ENCODE results near the gene C12orf75.
A peak's percentile ranks its signal among the peaks of the same experiment; 100 is the strongest.

C12orf75 gene

DNA sequence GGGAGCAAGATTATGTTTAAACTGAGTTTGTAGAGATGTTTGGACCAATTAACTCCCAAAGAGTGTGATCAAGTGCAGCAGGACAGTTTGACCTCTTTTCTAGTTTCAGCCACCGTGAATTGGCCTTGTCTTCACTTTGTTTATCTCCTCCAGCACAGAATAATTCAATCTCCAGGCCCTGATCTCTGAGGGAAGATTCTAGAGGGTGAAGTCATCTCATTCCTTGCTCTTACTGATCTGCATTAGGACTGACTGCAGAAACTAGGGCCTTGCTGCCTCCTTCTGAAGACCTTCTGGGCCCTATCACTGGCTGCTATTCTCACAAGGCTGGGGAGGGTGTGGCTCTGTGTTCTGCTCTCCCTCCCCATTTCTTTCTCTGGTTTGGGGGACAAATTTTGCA is 29.4 kb downstream of the C12orf75 start:
- no peaks in the 10 kb centered on the region for H3K4me1 ChIP-seq (ENCODE audit: control insufficient read depth in 5 of 5, insufficient read depth in 5 of 5, low read length in 5 of 5)
- H3K9me3 ChIP-seq (ENCODE audit: control insufficient read depth in 5 of 5, low read length in 5 of 5), result no peaks in the 10 kb centered on the region
- no peak overlapping the region for H3K4me3 ChIP-seq (ENCODE audit: low read depth in 1 of 5, low read length in 5 of 5)
- H3K27ac ChIP-seq (ENCODE audit: low read depth, low read length), result no peak overlapping the region
- no peak overlapping the region for H3K9ac ChIP-seq (ENCODE audit: low read length in 5 of 5)
- H3K36me3 ChIP-seq (ENCODE audit: control insufficient read depth in 5 of 5, insufficient read depth in 5 of 5, low read length in 5 of 5), result no peaks in the 10 kb centered on the region
- H3K27me3 ChIP-seq (ENCODE audit: control insufficient read depth in 5 of 5, insufficient read depth in 4 of 5, low read length in 5 of 5), result no peaks in the 10 kb centered on the region

DNA sequence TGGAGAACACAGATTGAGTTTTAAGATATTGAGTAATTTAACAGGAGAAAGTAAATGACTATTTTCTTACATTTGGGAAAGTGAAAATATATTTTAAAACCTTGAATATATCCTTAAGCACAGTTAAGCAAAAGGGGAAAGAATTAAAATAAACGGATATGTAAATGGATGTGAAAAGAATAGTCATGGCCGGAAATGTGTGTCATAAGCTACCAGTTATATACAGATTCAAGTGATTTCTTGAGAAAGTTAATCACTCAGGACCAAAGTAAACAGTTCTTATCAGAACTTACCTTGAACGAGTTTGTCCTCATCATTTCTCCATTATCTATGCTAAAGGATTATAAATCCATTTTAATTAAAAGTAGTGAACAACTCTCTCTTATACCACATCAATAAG is 33.4 kb downstream of the C12orf75 start:
- H3K27ac ChIP-seq (ENCODE audit: low read depth, low read length), result no peak overlapping the region
- H3K4me3 ChIP-seq (ENCODE audit: low read depth in 1 of 5, low read length in 5 of 5), result no peak overlapping the region
- no peaks in the 10 kb centered on the region for H3K36me3 ChIP-seq (ENCODE audit: control insufficient read depth in 5 of 5, insufficient read depth in 5 of 5, low read length in 5 of 5)

DNA sequence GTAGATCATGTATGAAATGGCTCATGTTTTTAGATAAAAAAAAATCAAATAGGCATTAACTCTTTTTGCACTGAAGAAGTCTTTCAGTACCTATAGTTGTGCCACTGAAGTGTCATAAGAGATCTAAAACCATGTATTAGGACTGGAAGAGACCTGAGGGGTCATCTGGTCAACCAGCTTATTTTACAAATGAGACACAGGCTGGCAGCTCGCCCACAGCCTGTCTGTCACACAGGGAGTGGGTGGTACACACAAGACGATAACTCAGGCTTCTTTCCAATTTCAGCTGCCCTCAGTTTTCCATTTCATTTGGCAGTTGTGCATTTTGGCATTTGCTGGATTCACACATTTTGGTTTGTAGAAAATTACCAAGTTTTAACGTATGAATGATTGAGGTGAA is 34.7 kb downstream of the C12orf75 start:
- H3K27me3 ChIP-seq (ENCODE audit: control insufficient read depth in 5 of 5, insufficient read depth in 4 of 5, low read length in 5 of 5), result no peaks in the 10 kb centered on the region
- H3K4me1 ChIP-seq (ENCODE audit: control insufficient read depth in 5 of 5, insufficient read depth in 5 of 5, low read length in 5 of 5), result no peaks in the 10 kb centered on the region
- no peaks in the 10 kb centered on the region for H3K9me3 ChIP-seq (ENCODE audit: control insufficient read depth in 5 of 5, low read length in 5 of 5)
- H3K9ac ChIP-seq (ENCODE audit: low read length in 5 of 5), result no peak overlapping the region
- H3K36me3 ChIP-seq (ENCODE audit: control insufficient read depth in 5 of 5, insufficient read depth in 5 of 5, low read length in 5 of 5), result no peaks in the 10 kb centered on the region
- H3K27ac ChIP-seq (ENCODE audit: low read depth, low read length), result no peak overlapping the region
- no peak overlapping the region for H3K4me3 ChIP-seq (ENCODE audit: low read depth in 1 of 5, low read length in 5 of 5)

More for the DNA sequence above, 33.4 kb downstream of the C12orf75 start:
- Histone ChIP-seq H3K27me3 (ENCODE audit: control insufficient read depth in 5 of 5, insufficient read depth in 4 of 5, low read length in 5 of 5) (no peaks in the 10 kb centered on the region), H3K9ac (ENCODE audit: low read length in 5 of 5) (no peak overlapping the region), H3K9me3 (ENCODE audit: control insufficient read depth in 5 of 5, low read length in 5 of 5) (no peaks in the 10 kb centered on the region), H3K4me1 (ENCODE audit: control insufficient read depth in 5 of 5, insufficient read depth in 5 of 5, low read length in 5 of 5) (no peaks in the 10 kb centered on the region)

DNA sequence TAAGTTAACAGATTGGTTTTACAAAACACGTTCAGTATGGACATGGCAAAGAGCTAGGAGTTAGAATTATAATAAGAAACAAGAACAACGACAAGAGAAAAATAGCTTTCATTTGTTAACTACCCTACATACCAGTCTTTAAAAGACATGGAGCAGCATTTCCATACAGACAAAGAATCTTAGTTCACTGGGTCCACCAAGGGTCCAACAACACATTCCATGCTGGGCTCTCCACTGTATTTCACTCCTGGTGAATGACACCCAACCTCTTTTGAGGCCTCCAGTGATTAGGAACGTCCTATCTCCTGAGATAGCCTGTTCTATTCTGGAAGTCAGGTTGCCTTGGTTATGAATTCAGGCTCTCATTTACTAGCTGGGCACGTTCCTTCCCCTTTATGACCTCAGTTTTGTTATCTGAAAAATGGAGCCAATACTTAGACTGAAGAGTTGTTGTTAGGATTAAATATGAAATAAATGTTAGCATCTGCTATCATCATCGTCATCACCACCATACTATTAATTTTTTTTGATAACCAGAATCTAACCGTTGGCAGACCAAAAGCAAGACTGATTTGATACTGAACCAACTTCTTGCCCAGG is 37.7 kb downstream of the C12orf75 start:
- Histone ChIP-seq H3K27me3 (ENCODE audit: control insufficient read depth in 5 of 5, insufficient read depth in 4 of 5, low read length in 5 of 5) (no peaks in the 10 kb centered on the region), H3K4me1 (ENCODE audit: control insufficient read depth in 5 of 5, insufficient read depth in 5 of 5, low read length in 5 of 5) (no peaks in the 10 kb centered on the region), H3K4me3 (ENCODE audit: low read depth in 1 of 5, low read length in 5 of 5) (no peak overlapping the region), H3K36me3 (ENCODE audit: control insufficient read depth in 5 of 5, insufficient read depth in 5 of 5, low read length in 5 of 5) (no peaks in the 10 kb centered on the region), H3K9me3 (ENCODE audit: control insufficient read depth in 5 of 5, low read length in 5 of 5) (no peaks in the 10 kb centered on the region), H3K27ac (ENCODE audit: low read depth, low read length) (no peak overlapping the region), H3K9ac (ENCODE audit: low read length in 5 of 5) (no peak overlapping the region)

DNA sequence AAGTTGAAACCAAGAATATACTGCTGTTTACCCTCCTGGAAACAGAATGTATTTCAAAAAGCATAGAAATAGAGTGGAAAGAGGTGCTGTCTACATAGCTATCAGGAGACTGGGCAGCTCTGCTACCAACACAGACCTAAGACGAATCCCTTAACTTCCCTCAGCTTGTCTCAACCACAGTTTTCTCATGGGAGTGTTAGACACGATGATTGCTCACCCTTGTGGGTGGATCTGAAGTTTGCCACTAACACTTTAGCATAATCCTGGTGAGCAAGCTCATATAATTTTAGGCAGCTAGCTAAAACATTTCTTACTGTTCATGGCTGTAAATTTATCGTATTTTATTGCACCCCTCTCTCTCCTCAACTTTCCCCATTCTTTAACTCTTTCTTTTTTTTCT is 38.5 kb downstream of the C12orf75 start:
- Histone ChIP-seq H3K4me1 (ENCODE audit: control insufficient read depth in 5 of 5, insufficient read depth in 5 of 5, low read length in 5 of 5) (no peaks in the 10 kb centered on the region), H3K27ac (ENCODE audit: low read depth, low read length) (no peak overlapping the region), H3K36me3 (ENCODE audit: control insufficient read depth in 5 of 5, insufficient read depth in 5 of 5, low read length in 5 of 5) (no peaks in the 10 kb centered on the region), H3K27me3 (ENCODE audit: control insufficient read depth in 5 of 5, insufficient read depth in 4 of 5, low read length in 5 of 5) (no peaks in the 10 kb centered on the region), H3K4me3 (ENCODE audit: low read depth in 1 of 5, low read length in 5 of 5) (no peak overlapping the region), H3K9me3 (ENCODE audit: control insufficient read depth in 5 of 5, low read length in 5 of 5) (no peaks in the 10 kb centered on the region), H3K9ac (ENCODE audit: low read length in 5 of 5) (no peak overlapping the region)

DNA sequence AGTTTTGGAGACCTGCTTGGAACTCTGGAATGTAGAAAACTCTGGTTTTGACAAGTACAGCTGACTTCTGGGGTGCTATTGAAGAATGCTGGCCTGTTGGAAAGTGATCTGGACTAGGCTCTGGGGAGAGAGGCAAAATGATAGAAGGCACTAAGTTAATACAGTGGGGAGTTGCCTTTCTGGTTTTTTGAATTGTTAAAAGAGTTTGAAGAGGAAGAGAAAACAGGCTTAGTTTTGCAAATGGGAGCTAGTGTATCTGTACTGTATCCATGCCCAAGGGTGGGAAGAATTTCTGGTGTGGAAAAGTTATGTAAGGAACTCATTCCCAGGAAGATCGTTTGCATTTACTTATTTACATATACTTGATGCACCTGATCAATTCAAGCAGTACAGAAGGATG is 43.8 kb downstream of the C12orf75 start:
- no peak overlapping the region for H3K27ac ChIP-seq (ENCODE audit: low read depth, low read length)
- H3K4me1 ChIP-seq (ENCODE audit: control insufficient read depth in 5 of 5, insufficient read depth in 5 of 5, low read length in 5 of 5), result no peaks in the 10 kb centered on the region
- no peaks in the 10 kb centered on the region for H3K36me3 ChIP-seq (ENCODE audit: control insufficient read depth in 5 of 5, insufficient read depth in 5 of 5, low read length in 5 of 5)
- no peak overlapping the region for H3K9ac ChIP-seq (ENCODE audit: low read length in 5 of 5)
- H3K27me3 ChIP-seq (ENCODE audit: control insufficient read depth in 5 of 5, insufficient read depth in 4 of 5, low read length in 5 of 5), result no peaks in the 10 kb centered on the region
- H3K9me3 ChIP-seq (ENCODE audit: control insufficient read depth in 5 of 5, low read length in 5 of 5), result no peaks in the 10 kb centered on the region
- no peak overlapping the region for H3K4me3 ChIP-seq (ENCODE audit: low read depth in 1 of 5, low read length in 5 of 5)

DNA sequence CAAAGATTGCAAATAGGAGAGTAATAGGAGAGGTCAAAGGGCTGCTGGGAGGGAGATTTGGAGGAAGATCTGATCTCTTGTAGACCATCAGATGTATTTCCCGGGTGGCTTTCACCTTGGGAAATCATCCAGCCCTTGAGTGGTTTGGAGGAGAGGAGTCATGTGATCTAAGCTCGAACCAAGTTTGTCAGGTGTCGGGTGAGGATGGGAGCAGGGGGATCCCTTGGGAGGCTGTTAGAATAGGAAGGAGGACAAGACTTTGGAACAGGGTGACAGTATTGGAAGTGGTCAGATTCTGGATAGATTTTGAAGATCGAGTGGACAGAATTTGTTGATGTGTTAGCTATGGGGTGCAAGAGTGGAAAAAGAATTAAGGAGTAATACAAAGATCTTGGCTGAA is 46.6 kb downstream of the C12orf75 start:
- H3K9me3 ChIP-seq (ENCODE audit: control insufficient read depth in 5 of 5, low read length in 5 of 5), result no peaks in the 10 kb centered on the region
- H3K27ac ChIP-seq (ENCODE audit: low read depth, low read length), result no peak overlapping the region
- no peaks in the 10 kb centered on the region for H3K36me3 ChIP-seq (ENCODE audit: control insufficient read depth in 5 of 5, insufficient read depth in 5 of 5, low read length in 5 of 5)
- H3K9ac ChIP-seq (ENCODE audit: low read length in 5 of 5), result no peak overlapping the region
- H3K27me3 ChIP-seq (ENCODE audit: control insufficient read depth in 5 of 5, insufficient read depth in 4 of 5, low read length in 5 of 5), result no peaks in the 10 kb centered on the region
- H3K4me1 ChIP-seq (ENCODE audit: control insufficient read depth in 5 of 5, insufficient read depth in 5 of 5, low read length in 5 of 5), result no peaks in the 10 kb centered on the region
- no peak overlapping the region for H3K4me3 ChIP-seq (ENCODE audit: low read depth in 1 of 5, low read length in 5 of 5)

DNA sequence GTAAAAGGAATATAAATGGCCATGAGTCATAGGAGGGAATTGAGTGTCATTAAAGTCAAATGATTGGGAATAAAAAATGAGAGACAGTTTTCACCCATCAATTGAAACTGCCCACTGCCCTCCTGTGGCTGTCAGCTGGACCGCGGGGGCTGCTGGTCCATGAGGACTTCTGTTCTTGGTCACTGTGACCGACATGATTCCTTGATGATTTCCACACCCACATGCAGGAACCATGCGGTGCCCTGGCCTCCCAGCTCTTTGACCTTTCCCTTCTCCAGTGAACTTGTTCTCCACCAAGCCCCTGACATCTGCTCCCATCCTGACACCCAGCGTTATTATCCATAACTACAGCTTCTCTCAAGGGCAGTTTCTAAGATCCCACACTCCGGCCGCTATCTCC is 48.4 kb downstream of the C12orf75 start:
- H3K9ac ChIP-seq (ENCODE audit: low read length in 5 of 5), result no peak overlapping the region
- H3K36me3 ChIP-seq (ENCODE audit: control insufficient read depth in 5 of 5, insufficient read depth in 5 of 5, low read length in 5 of 5), result no peaks in the 10 kb centered on the region
- H3K9me3 ChIP-seq (ENCODE audit: control insufficient read depth in 5 of 5, low read length in 5 of 5), result no peaks in the 10 kb centered on the region
- H3K27me3 ChIP-seq (ENCODE audit: control insufficient read depth in 5 of 5, insufficient read depth in 4 of 5, low read length in 5 of 5), result no peaks in the 10 kb centered on the region
- no peak overlapping the region for H3K4me3 ChIP-seq (ENCODE audit: low read depth in 1 of 5, low read length in 5 of 5)
- no peak overlapping the region for H3K27ac ChIP-seq (ENCODE audit: low read depth, low read length)
- H3K4me1 ChIP-seq (ENCODE audit: control insufficient read depth in 5 of 5, insufficient read depth in 5 of 5, low read length in 5 of 5), result peaks cover 3 to 8% (median 7%) of the 10 kb centered on the region in 5 donors

DNA sequence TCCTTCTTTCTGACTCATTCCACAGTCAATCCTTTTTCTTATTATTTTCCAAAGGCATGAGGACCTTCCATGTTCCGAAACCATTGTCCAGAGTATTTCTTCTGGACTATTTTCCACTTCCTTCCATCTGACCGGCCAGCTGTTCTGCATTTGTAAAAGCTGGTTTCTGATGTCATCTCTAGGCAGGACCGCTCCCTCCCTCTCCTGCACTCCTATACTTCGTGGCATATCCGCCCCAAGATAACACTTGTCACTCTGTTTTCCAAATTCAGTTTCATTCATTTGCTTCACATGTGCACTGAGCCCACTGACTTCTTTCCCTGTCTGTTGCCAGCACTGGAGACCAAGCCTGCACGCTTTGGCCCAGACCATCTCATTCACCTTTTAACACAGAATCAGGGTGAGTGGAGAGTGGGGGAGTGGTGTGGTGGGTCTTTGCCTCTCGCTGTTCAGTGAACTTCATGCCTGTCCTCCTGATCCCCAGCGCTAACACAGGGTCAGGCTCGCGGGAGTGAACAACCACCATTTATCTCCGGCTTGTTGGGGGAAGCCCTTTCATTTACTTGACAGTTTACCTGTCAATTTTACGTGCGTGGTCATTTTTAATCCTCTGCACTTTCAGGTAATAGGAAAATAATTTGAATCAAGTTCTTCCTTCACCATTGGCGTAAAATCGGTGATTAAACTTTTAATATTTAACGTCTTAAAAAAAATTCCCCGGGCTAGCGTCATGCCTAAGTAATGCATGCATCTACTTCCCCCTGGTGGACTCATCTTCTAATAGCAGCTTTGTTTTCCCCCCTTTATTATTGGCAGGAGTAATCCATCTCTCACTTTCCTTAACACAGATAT is 52.5 kb downstream of the C12orf75 start:
- no peak overlapping the region for H3K27ac ChIP-seq (ENCODE audit: low read depth, low read length)
- H3K4me3 ChIP-seq (ENCODE audit: low read depth in 1 of 5, low read length in 5 of 5), result peak overlapping the region; percentile 47 to 66 (median 60)
- H3K9ac ChIP-seq (ENCODE audit: low read length in 5 of 5), result peak overlapping the region in 3 of 5 donors; percentile 41 to 66 (median 59)
- no peaks in the 10 kb centered on the region for H3K9me3 ChIP-seq (ENCODE audit: control insufficient read depth in 5 of 5, low read length in 5 of 5)
- no peaks in the 10 kb centered on the region for H3K27me3 ChIP-seq (ENCODE audit: control insufficient read depth in 5 of 5, insufficient read depth in 4 of 5, low read length in 5 of 5)
- H3K4me1 ChIP-seq (ENCODE audit: control insufficient read depth in 5 of 5, insufficient read depth in 5 of 5, low read length in 5 of 5), result peaks cover 3 to 8% (median 7%) of the 10 kb centered on the region in 5 donors
- H3K36me3 ChIP-seq (ENCODE audit: control insufficient read depth in 5 of 5, insufficient read depth in 5 of 5, low read length in 5 of 5), result no peaks in the 10 kb centered on the region

DNA sequence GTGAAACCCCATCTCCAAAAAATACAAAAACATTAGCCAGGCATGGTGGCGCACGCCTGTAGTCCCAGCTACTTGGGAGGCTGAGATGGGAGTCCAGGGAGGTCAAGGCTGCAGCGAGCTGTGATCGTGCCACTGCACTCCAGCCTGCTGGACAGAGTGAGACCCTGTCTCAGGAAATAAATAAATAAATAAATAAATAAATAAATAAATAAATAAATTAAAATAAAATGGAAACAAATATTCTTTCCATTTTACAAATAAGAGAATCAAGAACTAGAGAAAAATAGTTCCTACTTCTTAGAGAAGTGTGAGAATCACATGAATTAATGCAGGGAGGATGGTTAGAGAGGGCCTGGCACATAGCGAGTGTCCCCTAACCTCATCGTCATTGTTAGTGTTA is 53.7 kb downstream of the C12orf75 start:
- H3K4me3 ChIP-seq (ENCODE audit: low read depth in 1 of 5, low read length in 5 of 5), result no peak overlapping the region
- peaks cover 0 to 2% (median 0%) of the 10 kb centered on the region in 5 donors for H3K27me3 ChIP-seq (ENCODE audit: control insufficient read depth in 5 of 5, insufficient read depth in 4 of 5, low read length in 5 of 5)
- H3K36me3 ChIP-seq (ENCODE audit: control insufficient read depth in 5 of 5, insufficient read depth in 5 of 5, low read length in 5 of 5), result no peaks in the 10 kb centered on the region

More for the DNA sequence above, 53.7 kb downstream of the C12orf75 start:
- no peaks in the 10 kb centered on the region for H3K9me3 ChIP-seq (ENCODE audit: control insufficient read depth in 5 of 5, low read length in 5 of 5)
- H3K4me1 ChIP-seq (ENCODE audit: control insufficient read depth in 5 of 5, insufficient read depth in 5 of 5, low read length in 5 of 5), result peaks cover 3 to 8% (median 7%) of the 10 kb centered on the region in 5 donors
- no peak overlapping the region for H3K27ac ChIP-seq (ENCODE audit: low read depth, low read length)
- H3K9ac ChIP-seq (ENCODE audit: low read length in 5 of 5), result no peak overlapping the region
